Measurements from ENCODE around the gene SHQ1.

- TF ChIP-seq, protein P1, sequence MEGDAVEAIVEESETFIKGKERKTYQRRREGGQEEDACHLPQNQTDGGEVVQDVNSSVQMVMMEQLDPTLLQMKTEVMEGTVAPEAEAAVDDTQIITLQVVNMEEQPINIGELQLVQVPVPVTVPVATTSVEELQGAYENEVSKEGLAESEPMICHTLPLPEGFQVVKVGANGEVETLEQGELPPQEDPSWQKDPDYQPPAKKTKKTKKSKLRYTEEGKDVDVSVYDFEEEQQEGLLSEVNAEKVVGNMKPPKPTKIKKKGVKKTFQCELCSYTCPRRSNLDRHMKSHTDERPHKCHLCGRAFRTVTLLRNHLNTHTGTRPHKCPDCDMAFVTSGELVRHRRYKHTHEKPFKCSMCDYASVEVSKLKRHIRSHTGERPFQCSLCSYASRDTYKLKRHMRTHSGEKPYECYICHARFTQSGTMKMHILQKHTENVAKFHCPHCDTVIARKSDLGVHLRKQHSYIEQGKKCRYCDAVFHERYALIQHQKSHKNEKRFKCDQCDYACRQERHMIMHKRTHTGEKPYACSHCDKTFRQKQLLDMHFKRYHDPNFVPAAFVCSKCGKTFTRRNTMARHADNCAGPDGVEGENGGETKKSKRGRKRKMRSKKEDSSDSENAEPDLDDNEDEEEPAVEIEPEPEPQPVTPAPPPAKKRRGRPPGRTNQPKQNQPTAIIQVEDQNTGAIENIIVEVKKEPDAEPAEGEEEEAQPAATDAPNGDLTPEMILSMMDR (IDR thresholded peaks at IDR 0.05 in 2 of 3, conservative IDR thresholded peaks at IDR 0.05 in 1 of 3; ENCODE audit: borderline replicate concordance in 1 of 3, insufficient read depth in 1 of 3, low read depth in 2 of 3, low read length in 2 of 3) = no peak
- TF ChIP-seq REST (IDR thresholded peaks at IDR 0.05; ENCODE audit: low read depth) (no peak), SP1 (IDR thresholded peaks at IDR 0.05; ENCODE audit: low read depth) (no peak), POLR2A (IDR thresholded peaks at IDR 0.05; ENCODE audit: borderline replicate concordance, extremely low read depth, insufficient read depth, insufficient read length) (no peak), MAX (IDR thresholded peaks at IDR 0.05) (no peak), POLR2AphosphoS5 (IDR thresholded peaks at IDR 0.05; ENCODE audit: low read depth, low read length) (no peak), ZFX (IDR thresholded peaks at IDR 0.05) (no peak), SIN3A (IDR thresholded peaks at IDR 0.05; ENCODE audit: low read depth) (no peak), ZBTB33 (IDR thresholded peaks at IDR 0.05; ENCODE audit: extremely low read depth, insufficient replicate concordance, low read length) (no peak), EGR1 (IDR thresholded peaks at IDR 0.05; ENCODE audit: low read depth) (no peak)
These were observed 11.8 kb upstream of the SHQ1 start for GRCh38 chr3:72860053-72860452.

Data from HCT116 (cell line).